ENCODE results near the gene CALHM1. TPM values are rescaled to one million over a fixed set of nuclear protein-coding genes. Genes with fewer than 3 reads are reported as not detected.
"Not testable (repeated sequence)": the region's sequence is repeated elsewhere in the genome, so short reads cannot be mapped to it uniquely, and the experiment has no call there.

The CALHM1 gene
- total and polyA plus RNA-seq, 4 donors = not detected

DNA sequence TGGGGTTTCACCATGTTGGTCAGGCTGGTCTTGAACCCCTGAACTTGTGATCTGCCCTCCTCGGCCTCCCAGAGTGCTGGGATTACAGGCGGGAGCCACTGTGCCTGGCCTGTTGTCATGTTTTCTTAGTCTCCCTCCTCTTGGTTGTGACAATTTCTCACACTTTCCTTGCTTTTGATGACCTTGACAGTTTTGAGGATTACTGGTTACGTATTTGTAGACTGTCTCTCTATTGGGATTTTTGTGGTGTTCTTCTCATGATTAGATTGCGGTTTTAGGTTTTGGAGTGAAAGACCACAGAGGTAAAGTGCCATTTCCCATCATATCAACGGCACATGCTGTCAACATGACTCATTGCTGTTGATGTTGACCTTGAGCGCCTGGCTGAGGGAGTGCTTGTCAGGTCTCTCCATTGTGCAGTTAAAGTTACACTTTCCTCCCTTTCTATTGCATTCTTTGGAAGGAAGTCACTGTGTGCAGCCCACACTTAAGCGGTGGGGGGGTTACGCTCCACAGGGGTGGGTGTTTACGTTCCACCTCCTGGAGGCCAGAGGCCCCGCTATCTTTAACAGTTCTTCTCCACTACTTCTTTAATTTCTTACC lies 45.6 kb upstream of the CALHM1 start:
- Histone ChIP-seq H3K27ac (ENCODE audit: low read depth in 1 of 2, low read length in 1 of 2) (no peak overlapping the region), H3K9me3 (ENCODE audit: control insufficient read depth in 4 of 4, insufficient read depth in 3 of 4, low read length in 3 of 4) (peaks cover 0 to 2% (median 0%) of the 10 kb centered on the region in 4 donors), H3K27me3 (ENCODE audit: control insufficient read depth in 3 of 3, insufficient read depth in 3 of 3, low read length in 2 of 3) (peaks cover 0 to 13% (median 12%) of the 10 kb centered on the region in 3 donors), H3K4me1 (ENCODE audit: control insufficient read depth in 5 of 5, insufficient read depth in 5 of 5, low read length in 5 of 5) (no peaks in the 10 kb centered on the region), H3K36me3 (ENCODE audit: control insufficient read depth in 4 of 4, insufficient read depth in 4 of 4, low read length in 4 of 4) (no peaks in the 10 kb centered on the region), H3K9ac (ENCODE audit: insufficient read depth in 1 of 2, low read length in 2 of 2) (no peak overlapping the region), H3K4me3 (no peak overlapping the region)
- DNase-seq (no peak), ATAC-seq (ENCODE audit: insufficient read depth, low FRiP score) (no peak)
- TF ChIP-seq CTCF (IDR thresholded peaks at IDR 0.05; ENCODE audit: control extremely low read depth, extremely low read depth) = no peak
- 27 to 34% methylated on average over 10 of the region's 10 CpGs for WGBS, 2 donors

GRCh38 chr10:103503777-103504176 lies 45.1 kb upstream of the CALHM1 start:
- not testable (repeated sequence) for H3K9ac ChIP-seq (ENCODE audit: insufficient read depth in 1 of 2, low read length in 2 of 2); H3K9me3 ChIP-seq (ENCODE audit: control insufficient read depth in 4 of 4, insufficient read depth in 3 of 4, low read length in 3 of 4); ATAC-seq (ENCODE audit: insufficient read depth, low FRiP score); DNase-seq; H3K4me1 ChIP-seq (ENCODE audit: control insufficient read depth in 5 of 5, insufficient read depth in 5 of 5, low read length in 5 of 5); H3K4me3 ChIP-seq; H3K27ac ChIP-seq (ENCODE audit: low read depth in 1 of 2, low read length in 1 of 2); H3K36me3 ChIP-seq (ENCODE audit: control insufficient read depth in 4 of 4, insufficient read depth in 4 of 4, low read length in 4 of 4)
- 90 to 95% methylated on average over 6 of the region's 6 CpGs for WGBS, 2 donors
- peaks cover 0 to 16% (median 15%) of the 10 kb centered on the region in 3 donors for H3K27me3 ChIP-seq (ENCODE audit: control insufficient read depth in 3 of 3, insufficient read depth in 3 of 3, low read length in 2 of 3)

DNA sequence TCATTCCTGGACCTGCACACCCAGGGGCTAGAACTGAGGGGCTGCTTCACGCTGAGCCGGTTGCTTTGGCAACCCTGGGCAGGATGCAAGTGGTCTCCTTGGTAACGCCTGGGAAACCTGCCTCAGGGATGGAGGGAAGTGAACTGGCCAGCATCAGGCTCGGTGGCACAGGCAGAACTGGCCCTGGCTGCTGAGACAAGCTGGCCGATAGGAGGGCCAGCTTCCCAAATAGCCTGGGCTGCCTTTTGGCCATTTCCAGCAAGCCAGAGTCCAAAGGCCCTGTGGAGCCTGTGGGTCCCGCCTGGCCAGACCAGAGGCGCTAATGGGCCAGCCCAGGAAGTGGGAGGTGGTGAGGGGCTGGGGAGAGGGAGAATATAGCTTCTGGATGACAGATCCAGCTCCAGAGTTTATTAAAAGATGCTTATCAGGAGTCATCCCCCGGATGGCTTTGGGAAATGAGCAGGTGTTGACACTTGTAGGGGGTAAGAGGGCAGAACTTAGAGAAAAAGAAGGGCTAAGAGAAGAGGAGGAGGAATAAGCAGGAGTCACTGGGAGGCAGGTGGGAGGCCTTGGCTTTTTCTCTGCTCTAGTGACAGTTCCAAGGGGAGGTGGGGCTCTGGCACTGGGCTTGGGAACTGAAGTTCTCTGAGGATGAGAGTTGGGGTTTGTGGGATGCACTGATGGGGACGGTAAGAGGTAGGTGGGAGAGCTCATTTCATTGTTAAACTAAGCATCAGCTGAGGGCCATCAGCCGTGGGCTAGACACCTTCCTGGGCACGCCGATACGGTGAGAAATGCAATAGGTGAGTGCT lies 44.4 kb upstream of the CALHM1 start:
- H3K9ac ChIP-seq (ENCODE audit: insufficient read depth in 1 of 2, low read length in 2 of 2) = no peak overlapping the region
- no peaks in the 10 kb centered on the region for H3K4me1 ChIP-seq (ENCODE audit: control insufficient read depth in 5 of 5, insufficient read depth in 5 of 5, low read length in 5 of 5)
- peaks cover 0 to 20% (median 18%) of the 10 kb centered on the region in 3 donors for H3K27me3 ChIP-seq (ENCODE audit: control insufficient read depth in 3 of 3, insufficient read depth in 3 of 3, low read length in 2 of 3)
- no peak for TF ChIP-seq CTCF (IDR thresholded peaks at IDR 0.05; ENCODE audit: control extremely low read depth, extremely low read depth)
- no peak for ATAC-seq (ENCODE audit: insufficient read depth, low FRiP score)
- WGBS, 2 donors = 65 to 70% methylated on average over 13 of the region's 13 CpGs
- no peak overlapping the region for H3K27ac ChIP-seq (ENCODE audit: low read depth in 1 of 2, low read length in 1 of 2)
- no peak for DNase-seq
- H3K9me3 ChIP-seq (ENCODE audit: control insufficient read depth in 4 of 4, insufficient read depth in 3 of 4, low read length in 3 of 4) = peaks cover 0 to 2% (median 0%) of the 10 kb centered on the region in 4 donors
- H3K4me3 ChIP-seq = no peak overlapping the region
- no peaks in the 10 kb centered on the region for H3K36me3 ChIP-seq (ENCODE audit: control insufficient read depth in 4 of 4, insufficient read depth in 4 of 4, low read length in 4 of 4)

DNA sequence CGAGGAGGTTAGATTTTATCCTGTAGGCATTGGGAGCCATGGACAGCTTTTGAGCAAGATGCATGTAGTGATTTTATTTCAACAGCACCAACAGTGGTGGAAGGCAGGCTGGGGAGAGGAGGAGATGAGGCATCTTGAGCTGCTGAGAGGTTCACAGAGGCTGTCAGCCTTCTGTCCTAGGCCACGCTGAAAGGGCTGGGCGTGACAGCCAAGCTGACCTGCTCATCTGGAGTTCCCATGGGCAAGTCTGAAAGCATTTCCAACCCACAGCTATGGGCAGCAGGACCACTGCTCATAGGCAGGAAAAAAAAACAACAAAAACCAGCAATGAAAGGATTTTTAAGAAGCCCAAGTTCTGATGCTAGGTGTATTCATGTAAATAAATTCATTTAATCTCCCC lies 42.5 kb upstream of the CALHM1 start:
- H3K27me3 ChIP-seq (ENCODE audit: control insufficient read depth in 3 of 3, insufficient read depth in 3 of 3, low read length in 2 of 3) = peaks cover 0 to 32% (median 29%) of the 10 kb centered on the region in 3 donors
- no peak overlapping the region for H3K4me3 ChIP-seq
- H3K4me1 ChIP-seq (ENCODE audit: control insufficient read depth in 5 of 5, insufficient read depth in 5 of 5, low read length in 5 of 5) = no peaks in the 10 kb centered on the region
- no peak for DNase-seq
- TF ChIP-seq CTCF (IDR thresholded peaks at IDR 0.05; ENCODE audit: control extremely low read depth, extremely low read depth) = no peak
- no peak for ATAC-seq (ENCODE audit: insufficient read depth, low FRiP score)
- H3K36me3 ChIP-seq (ENCODE audit: control insufficient read depth in 4 of 4, insufficient read depth in 4 of 4, low read length in 4 of 4) = no peaks in the 10 kb centered on the region
- no peak overlapping the region for H3K27ac ChIP-seq (ENCODE audit: low read depth in 1 of 2, low read length in 1 of 2)
- H3K9me3 ChIP-seq (ENCODE audit: control insufficient read depth in 4 of 4, insufficient read depth in 3 of 4, low read length in 3 of 4) = peaks cover 0 to 2% (median 0%) of the 10 kb centered on the region in 4 donors
- WGBS, 2 donors = 95 to 97% methylated on average over 3 of the region's 3 CpGs
- no peak overlapping the region for H3K9ac ChIP-seq (ENCODE audit: insufficient read depth in 1 of 2, low read length in 2 of 2)

Measured in lung (tissue), 12 donors.